ENCODE measurements around the gene ZBTB22.

Gene ZBTB22

GRCh38 chr6:33324125-33324524 lies 6.6 kb upstream of the ZBTB22 start:
- DNase-seq (ENCODE audit: low spot score) = no peak

GRCh38 chr6:33323623-33323948 lies 6.0 kb upstream of the ZBTB22 start:
- DNase-seq (ENCODE audit: low spot score) = no peak

- DNase-seq (ENCODE audit: low spot score) = no peak
Measured at GRCh38 chr6:33321227-33321626, 3.7 kb upstream of the ZBTB22 start.

GRCh38 chr6:33320315-33321181 lies 3.0 kb upstream of the ZBTB22 start:
- DNase-seq (ENCODE audit: low spot score) = no peak

- no peak for DNase-seq (ENCODE audit: low spot score)
Measured at GRCh38 chr6:33319939-33320314, 2.4 kb upstream of the ZBTB22 start.

- DNase-seq (ENCODE audit: low spot score) = no peak
Measured at GRCh38 chr6:33318426-33319073, 1.0 kb upstream of the ZBTB22 start.

- DNase-seq (ENCODE audit: low spot score) = peak; percentile 82
Measured at GRCh38 chr6:33317419-33317668, 200 bp downstream of the ZBTB22 start.

GRCh38 chr6:33316603-33317418 lies 733 bp downstream of the ZBTB22 start:
- no peak for DNase-seq (ENCODE audit: low spot score)

- DNase-seq (ENCODE audit: low spot score) = peak; percentile 3
Measured at GRCh38 chr6:33315793-33316602, 1.5 kb downstream of the ZBTB22 start.

- DNase-seq (ENCODE audit: low spot score) = peak; percentile 72
Measured at GRCh38 chr6:33314943-33315792, 2.4 kb downstream of the ZBTB22 start.

GRCh38 chr6:33314515-33314942 lies 3.0 kb downstream of the ZBTB22 start:
- peak; percentile 70 for DNase-seq (ENCODE audit: low spot score)

- peak; percentile 84 for DNase-seq (ENCODE audit: low spot score)
Measured at GRCh38 chr6:33313709-33314514, 3.6 kb downstream of the ZBTB22 start, which contains the start of gene TAPBP. Gene TAPBP (minus strand): TSS chr6:33314078. CDS start chr6:33314041, 37 bp downstream.

GRCh38 chr6:33313105-33313708 lies 4.3 kb downstream of the ZBTB22 start:
- peak; percentile 50 for DNase-seq (ENCODE audit: low spot score)

- DNase-seq (ENCODE audit: low spot score) = peak; percentile 80
Measured at GRCh38 chr6:33312361-33313104, 5.0 kb downstream of the ZBTB22 start.

- no peak for DNase-seq (ENCODE audit: low spot score)
Measured at GRCh38 chr6:33306356-33306755, 11.2 kb downstream of the ZBTB22 start.

GRCh38 chr6:33305052-33305451 lies 12.5 kb downstream of the ZBTB22 start:
- no peak for DNase-seq (ENCODE audit: low spot score)

GRCh38 chr6:33304216-33304615 lies 13.3 kb downstream of the ZBTB22 start:
- no peak for DNase-seq (ENCODE audit: low spot score)

GRCh38 chr6:33301877-33302276 lies 15.7 kb downstream of the ZBTB22 start:
- DNase-seq (ENCODE audit: low spot score) = no peak
